Nephron progenitor cell (in vitro differentiated cells): ENCODE data around the gene ABHD8.

Source experiments
- DNase-seq: peaks from one replicate; pipeline ENCODE4 v3.0.0; 2021
- H3K27ac Mint-ChIP-seq: 2 replicates; pipeline ENCODE4 v1.8.0; 2021; ENCODE audit warnings: mild to moderate bottlenecking, moderate library complexity, mixed read lengths
- H3K27me3 Mint-ChIP-seq: 2 replicates; pipeline ENCODE4 v1.8.0; 2021; ENCODE audit warnings: mild to moderate bottlenecking, low read depth, mixed read lengths; ENCODE audit not compliant: poor library complexity
- H3K36me3 Mint-ChIP-seq: 2 replicates; pipeline ENCODE4 v1.8.0; 2021; ENCODE audit warnings: low read depth, mixed read lengths
- H3K4me1 Mint-ChIP-seq: 2 replicates; pipeline ENCODE4 v1.8.0; 2021; ENCODE audit warnings: mixed read lengths
- H3K4me3 Mint-ChIP-seq: 2 replicates; pipeline ENCODE4 v1.8.0; 2021; ENCODE audit warnings: mild to moderate bottlenecking, moderate library complexity, mixed read lengths
- H3K9me3 Mint-ChIP-seq: 2 replicates; pipeline ENCODE4 v1.8.0; 2021; ENCODE audit warnings: mild to moderate bottlenecking, moderate library complexity, mixed read lengths
- TF ChIP-seq, protein P1 (sequence below): fragments of 200-600 bp; sonication (generic); IDR thresholded peaks from 2 replicates; pipeline ENCODE4 v1.5.0; 2021; ENCODE audit warnings: antibody characterized with exemption

The ABHD8 gene

GRCh38 chr19:17289489-17289888 is 13.7 kb downstream of the ABHD8 start:
- no peaks in the 10 kb centered on the region for H3K9me3 Mint-ChIP-seq
- peaks cover 14% of the 10 kb centered on the region for H3K4me1 Mint-ChIP-seq
- H3K4me3 Mint-ChIP-seq = no peak overlapping the region
- H3K27ac Mint-ChIP-seq = no peak overlapping the region
- TF ChIP-seq, protein P1, sequence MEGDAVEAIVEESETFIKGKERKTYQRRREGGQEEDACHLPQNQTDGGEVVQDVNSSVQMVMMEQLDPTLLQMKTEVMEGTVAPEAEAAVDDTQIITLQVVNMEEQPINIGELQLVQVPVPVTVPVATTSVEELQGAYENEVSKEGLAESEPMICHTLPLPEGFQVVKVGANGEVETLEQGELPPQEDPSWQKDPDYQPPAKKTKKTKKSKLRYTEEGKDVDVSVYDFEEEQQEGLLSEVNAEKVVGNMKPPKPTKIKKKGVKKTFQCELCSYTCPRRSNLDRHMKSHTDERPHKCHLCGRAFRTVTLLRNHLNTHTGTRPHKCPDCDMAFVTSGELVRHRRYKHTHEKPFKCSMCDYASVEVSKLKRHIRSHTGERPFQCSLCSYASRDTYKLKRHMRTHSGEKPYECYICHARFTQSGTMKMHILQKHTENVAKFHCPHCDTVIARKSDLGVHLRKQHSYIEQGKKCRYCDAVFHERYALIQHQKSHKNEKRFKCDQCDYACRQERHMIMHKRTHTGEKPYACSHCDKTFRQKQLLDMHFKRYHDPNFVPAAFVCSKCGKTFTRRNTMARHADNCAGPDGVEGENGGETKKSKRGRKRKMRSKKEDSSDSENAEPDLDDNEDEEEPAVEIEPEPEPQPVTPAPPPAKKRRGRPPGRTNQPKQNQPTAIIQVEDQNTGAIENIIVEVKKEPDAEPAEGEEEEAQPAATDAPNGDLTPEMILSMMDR = no peak
- H3K36me3 Mint-ChIP-seq = peaks cover 1% of the 10 kb centered on the region
- DNase-seq = peak; percentile 84
- H3K27me3 Mint-ChIP-seq = peaks cover 18% of the 10 kb centered on the region

DNA sequence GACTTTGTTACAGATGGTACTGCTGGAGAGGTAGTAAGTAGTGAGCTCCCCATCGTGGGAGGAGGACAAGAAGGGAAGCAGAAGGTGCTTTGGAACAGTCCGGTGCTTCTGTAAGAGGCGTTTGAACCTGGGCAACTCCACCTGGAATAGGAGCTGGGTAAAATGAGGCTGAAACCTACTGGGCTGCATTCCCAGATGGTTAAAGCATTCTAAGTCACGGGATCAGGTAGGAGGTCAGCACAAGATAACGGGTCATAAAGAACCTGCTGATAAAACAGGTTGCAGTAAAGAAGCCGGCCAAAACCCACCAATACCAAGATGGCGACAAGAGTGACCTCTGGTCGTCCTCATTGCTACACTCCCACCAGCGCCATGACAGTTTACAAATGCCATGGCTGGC is 16.5 kb downstream of the ABHD8 start:
- TF ChIP-seq, protein P1 = no peak
- H3K27me3 Mint-ChIP-seq = peaks cover 36% of the 10 kb centered on the region
- DNase-seq = no peak
- H3K9me3 Mint-ChIP-seq = no peaks in the 10 kb centered on the region
- no peak overlapping the region for H3K27ac Mint-ChIP-seq
- H3K4me3 Mint-ChIP-seq = no peak overlapping the region
- no peaks in the 10 kb centered on the region for H3K36me3 Mint-ChIP-seq
- H3K4me1 Mint-ChIP-seq = peaks cover 9% of the 10 kb centered on the region

- Mint-ChIP-seq H3K4me1 (peaks cover 9% of the 10 kb centered on the region), H3K9me3 (no peaks in the 10 kb centered on the region), H3K4me3 (no peak overlapping the region), H3K27ac (no peak overlapping the region), H3K36me3 (no peaks in the 10 kb centered on the region), H3K27me3 (peaks cover 39% of the 10 kb centered on the region)
- TF ChIP-seq, protein P1 = no peak
- DNase-seq = no peak
These were observed 17.0 kb downstream of the ABHD8 start for GRCh38 chr19:17286263-17286662.

- H3K27ac Mint-ChIP-seq = no peak overlapping the region
- no peaks in the 10 kb centered on the region for H3K9me3 Mint-ChIP-seq
- no peaks in the 10 kb centered on the region for H3K36me3 Mint-ChIP-seq
- peaks cover 9% of the 10 kb centered on the region for H3K4me1 Mint-ChIP-seq
- no peak overlapping the region for H3K4me3 Mint-ChIP-seq
- DNase-seq = no peak
- H3K27me3 Mint-ChIP-seq = peaks cover 42% of the 10 kb centered on the region
- TF ChIP-seq, protein P1 = no peak
These were observed 17.6 kb downstream of the ABHD8 start for GRCh38 chr19:17285415-17286135.

DNA sequence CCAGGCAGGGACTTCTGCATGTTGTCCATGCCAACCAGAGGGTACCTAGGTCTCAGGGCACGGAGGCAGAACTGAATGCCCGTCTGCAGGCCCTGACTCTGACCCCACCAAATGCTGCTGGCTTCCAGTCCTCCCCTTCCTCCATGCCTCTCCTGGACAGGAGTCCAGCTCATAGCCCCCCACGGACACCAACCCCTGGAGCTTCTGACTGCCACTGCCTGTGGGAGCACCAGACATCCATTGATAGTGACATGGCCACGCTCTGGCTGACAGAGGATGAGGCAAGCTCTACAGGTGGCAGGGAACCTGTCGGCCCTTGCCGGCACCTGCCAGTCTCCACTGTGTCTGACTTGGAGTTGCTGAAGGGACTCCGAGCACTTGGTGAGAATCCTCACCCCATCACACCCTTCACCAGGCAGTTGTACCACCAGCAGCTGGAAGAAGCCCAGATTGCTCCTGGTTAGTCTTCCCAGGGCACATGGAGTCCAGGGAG is 19.7 kb downstream of the ABHD8 start:
- H3K36me3 Mint-ChIP-seq = peaks cover 16% of the 10 kb centered on the region
- no peak for DNase-seq
- H3K4me1 Mint-ChIP-seq = peaks cover 9% of the 10 kb centered on the region
- TF ChIP-seq, protein P1 = no peak
- H3K27ac Mint-ChIP-seq = no peak overlapping the region
- H3K27me3 Mint-ChIP-seq = peaks cover 38% of the 10 kb centered on the region
- no peaks in the 10 kb centered on the region for H3K9me3 Mint-ChIP-seq
- H3K4me3 Mint-ChIP-seq = no peak overlapping the region
